T follicular helper cell (primary cell): ENCODE results near the gene RAMP1.

Experiments
- DNase-seq: peaks from one replicate; pipeline ENCODE4 v3.0.0-alpha.2; 2020; ENCODE audit warnings: low read depth

The RAMP1 gene

GRCh38 chr2:237895544-237896506 lies 36.4 kb downstream of the RAMP1 start:
- no peak for DNase-seq

- no peak for DNase-seq
Measured at GRCh38 chr2:237896507-237896892, 37.1 kb downstream of the RAMP1 start.

- no peak for DNase-seq
Measured at GRCh38 chr2:237896956-237897355, 37.5 kb downstream of the RAMP1 start.

- DNase-seq: no peak
Measured at GRCh38 chr2:237898057-237898414, 38.6 kb downstream of the RAMP1 start.

- no peak for DNase-seq
Measured at GRCh38 chr2:237900891-237901831, 41.7 kb downstream of the RAMP1 start.

GRCh38 chr2:237901932-237902850 lies 42.8 kb downstream of the RAMP1 start:
- no peak for DNase-seq

GRCh38 chr2:237904831-237905599 lies 45.6 kb downstream of the RAMP1 start:
- no peak for DNase-seq

- no peak for DNase-seq
Measured at GRCh38 chr2:237907144-237907543, 47.7 kb downstream of the RAMP1 start.

GRCh38 chr2:237909075-237909695 lies 49.8 kb downstream of the RAMP1 start:
- DNase-seq: no peak

- DNase-seq: no peak
Measured at GRCh38 chr2:237909801-237910475, 50.5 kb downstream of the RAMP1 start.

GRCh38 chr2:237910576-237911362 lies 51.3 kb downstream of the RAMP1 start:
- DNase-seq: no peak

- DNase-seq: no peak
Measured at GRCh38 chr2:237911363-237912017, 52.1 kb downstream of the RAMP1 start.

- no peak for DNase-seq
Measured at GRCh38 chr2:237912271-237913192, 53.1 kb downstream of the RAMP1 start.

- DNase-seq: no peak
Measured at GRCh38 chr2:237913193-237913917, 53.9 kb downstream of the RAMP1 start.

GRCh38 chr2:237915576-237915975 lies 56.2 kb downstream of the RAMP1 start:
- no peak for DNase-seq

GRCh38 chr2:237916296-237916695 lies 56.9 kb downstream of the RAMP1 start:
- no peak for DNase-seq
